Measurements from ENCODE around the gene DYNC2I2.

DNA sequence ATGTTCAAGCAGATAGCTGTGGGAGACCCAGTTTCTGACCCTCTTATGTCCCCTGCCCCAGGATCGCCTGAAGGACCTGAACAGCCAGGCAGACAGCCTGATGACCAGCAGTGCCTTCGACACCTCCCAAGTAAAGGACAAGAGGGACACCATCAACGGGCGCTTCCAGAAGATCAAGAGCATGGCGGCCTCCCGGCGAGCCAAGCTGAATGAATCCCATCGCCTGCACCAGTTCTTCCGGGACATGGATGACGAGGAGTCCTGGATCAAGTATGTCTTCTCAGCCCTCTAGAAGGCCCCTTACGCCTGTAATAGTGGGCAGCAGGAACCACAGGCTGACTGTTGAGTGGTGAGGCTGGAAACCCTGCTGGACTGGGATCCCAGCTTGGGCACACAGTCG lies 41.1 kb downstream of the DYNC2I2 start:
- TF ChIP-seq CTCF (conservative IDR thresholded peaks at IDR 0.05) (no peak), EZH2 (IDR thresholded peaks at IDR 0.05; ENCODE audit: low read depth) (no peak)
